8988T (cell line): ENCODE results near the gene XRCC3.

Experiments used
- DNase-seq: peaks from one replicate; pipeline ENCODE4 v3.0.0; 2011

Gene XRCC3

GRCh38 chr14:103715052-103716000 lies at the start of gene XRCC3, which contains the start of gene ZFYVE21:
XRCC3 (minus strand) TSS chr14:103715451; CDS start chr14:103711087, 4,364 bp downstream.
ZFYVE21 (plus strand) TSS chr14:103715810; CDS start chr14:103715842, 32 bp downstream.
- peak; percentile 99 for DNase-seq

DNA sequence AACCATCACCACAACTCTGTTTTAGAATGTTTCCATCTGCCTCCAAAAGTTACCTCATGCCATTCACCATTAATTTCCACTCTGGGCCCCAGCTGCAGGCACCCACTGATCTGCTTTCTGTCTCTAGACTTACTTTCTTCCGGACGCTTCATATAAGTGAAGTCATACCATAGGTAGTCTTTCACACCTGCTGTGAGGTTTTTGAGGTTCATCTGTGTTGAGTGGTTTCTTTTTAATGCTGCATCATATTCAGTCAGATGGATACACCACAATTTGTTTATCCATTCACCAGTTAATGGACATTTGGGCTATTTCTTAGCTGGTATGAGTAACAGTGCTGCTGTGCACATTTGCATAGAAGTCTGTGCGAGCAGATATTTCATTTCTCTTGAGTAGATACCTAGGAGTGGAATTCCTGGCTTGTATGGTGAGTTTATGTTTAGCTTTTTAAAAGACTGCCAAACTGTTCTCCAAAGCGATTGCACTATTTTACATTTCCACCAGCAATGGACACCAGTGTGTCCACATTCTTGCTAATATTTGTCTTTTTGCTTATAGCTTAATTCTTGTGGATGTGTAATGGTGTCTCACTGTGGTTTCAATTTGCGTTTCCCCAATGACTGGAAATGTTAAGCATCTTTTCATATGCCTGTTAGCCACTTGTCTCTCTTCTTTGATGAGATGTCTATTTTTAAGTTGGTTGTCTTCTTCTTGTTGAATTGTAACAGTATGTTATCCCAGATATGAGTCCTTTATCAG lies 48.7 kb upstream of the XRCC3 start:
- DNase-seq, result no peak

- DNase-seq, result no peak
Measured at GRCh38 chr14:103762541-103762940, 47.3 kb upstream of the XRCC3 start.

DNA sequence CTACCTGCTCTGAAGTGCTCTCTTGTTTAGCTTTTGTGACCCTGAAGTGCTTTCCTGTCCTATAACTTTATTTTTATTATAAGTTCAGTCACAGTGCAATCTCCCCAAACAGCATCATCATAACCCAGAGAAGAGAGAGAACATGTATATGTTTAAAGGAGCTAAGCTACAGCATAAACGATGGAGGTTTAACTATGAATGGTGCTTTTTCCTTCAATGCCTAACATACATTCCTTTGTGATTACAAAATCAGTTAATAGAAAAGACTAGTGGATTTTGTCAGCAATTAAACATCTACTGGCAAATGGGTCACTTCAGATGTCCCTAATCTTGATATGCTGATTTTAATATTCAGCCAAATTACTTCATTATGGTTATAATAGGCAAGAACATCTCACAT lies 46.8 kb upstream of the XRCC3 start:
- DNase-seq, result no peak

DNA sequence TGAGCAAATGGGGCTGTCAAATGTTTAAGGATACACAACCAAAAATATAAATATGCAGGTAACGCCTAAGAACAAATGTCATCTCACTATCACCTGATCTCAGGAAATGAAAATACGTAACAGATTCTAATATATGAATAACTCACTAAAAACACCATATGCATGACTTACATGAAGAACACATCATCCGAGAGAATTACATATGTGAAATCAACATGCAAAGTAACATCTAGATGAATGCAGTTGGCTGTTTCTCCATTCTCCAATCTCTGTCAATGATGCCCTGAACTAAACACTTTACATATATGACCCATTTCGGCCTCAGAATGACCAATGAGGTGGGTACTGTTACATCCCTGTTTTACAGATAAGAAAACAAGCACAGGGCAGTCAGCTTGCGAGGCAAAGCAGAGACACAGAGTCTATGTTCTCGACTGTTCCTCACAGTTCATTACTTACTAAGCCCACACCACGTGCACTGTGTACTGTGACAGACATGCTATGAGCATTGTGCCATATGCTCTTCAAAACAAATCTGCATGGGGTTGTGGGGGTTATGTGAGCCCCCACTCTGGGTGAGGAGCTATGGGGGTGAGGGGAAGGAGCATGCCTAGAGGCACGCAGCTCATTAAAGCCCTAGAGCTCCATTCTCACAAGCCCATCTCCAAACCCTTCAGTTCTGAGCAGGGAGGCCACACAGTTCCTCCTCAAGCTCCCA lies 43.0 kb upstream of the XRCC3 start:
- DNase-seq, result no peak

DNA sequence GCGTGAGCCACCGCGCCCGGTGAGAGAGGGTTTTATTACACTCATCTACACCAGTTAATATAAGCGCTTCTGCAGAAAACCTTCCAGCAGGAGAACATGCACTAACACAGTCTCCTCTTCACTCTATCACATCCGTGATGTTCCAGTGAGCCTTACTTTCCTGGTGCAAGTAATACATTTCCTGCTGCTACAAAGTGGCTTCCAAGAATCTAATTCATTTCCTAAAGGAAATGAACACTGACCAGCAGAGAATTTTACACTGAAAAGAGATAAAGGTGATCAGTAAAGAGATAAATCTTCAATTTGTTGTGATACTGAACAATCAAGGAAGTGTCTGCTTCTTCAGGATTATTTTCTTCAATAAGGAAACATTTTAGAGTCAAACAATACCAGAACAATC lies 39.8 kb upstream of the XRCC3 start:
- no peak for DNase-seq

DNA sequence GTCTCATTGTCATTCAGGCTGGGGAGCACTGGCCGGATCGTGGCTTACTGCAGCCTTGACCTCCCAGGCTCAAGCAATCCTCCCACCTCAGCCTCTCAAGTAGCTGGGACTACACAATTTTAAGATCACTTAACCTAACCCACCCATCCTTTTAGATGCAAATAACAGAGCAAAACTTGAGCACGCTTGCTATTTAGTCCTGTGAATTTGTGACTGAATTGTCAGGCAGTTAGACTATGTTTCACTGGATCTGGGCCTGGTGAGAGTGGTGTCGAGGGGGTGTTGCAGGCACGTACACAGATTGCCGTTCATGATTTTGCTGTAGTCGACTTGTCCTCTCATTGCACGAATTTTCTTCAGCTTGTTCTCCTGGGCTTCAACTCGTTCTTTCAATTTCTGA lies 38.5 kb upstream of the XRCC3 start:
- DNase-seq, result no peak

DNA sequence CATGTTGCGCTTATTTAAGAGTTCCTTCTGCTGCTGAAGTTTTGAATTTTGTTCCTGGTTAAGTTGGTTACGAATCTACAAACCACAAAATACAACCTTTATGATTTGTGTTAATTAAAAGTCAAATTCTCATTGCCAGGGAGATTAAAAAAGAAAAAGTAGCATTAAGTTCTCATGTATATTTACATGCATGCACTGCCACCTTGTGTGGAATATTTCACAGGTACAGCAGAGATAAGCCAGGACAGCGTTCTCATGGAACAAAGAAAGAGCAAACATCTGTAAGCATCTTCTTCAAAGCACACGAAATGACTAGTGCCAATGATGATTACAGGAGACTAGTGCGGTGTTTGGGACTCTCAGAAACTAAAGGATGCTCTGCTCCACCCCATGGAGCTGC lies 34.6 kb upstream of the XRCC3 start:
- DNase-seq, result no peak

DNA sequence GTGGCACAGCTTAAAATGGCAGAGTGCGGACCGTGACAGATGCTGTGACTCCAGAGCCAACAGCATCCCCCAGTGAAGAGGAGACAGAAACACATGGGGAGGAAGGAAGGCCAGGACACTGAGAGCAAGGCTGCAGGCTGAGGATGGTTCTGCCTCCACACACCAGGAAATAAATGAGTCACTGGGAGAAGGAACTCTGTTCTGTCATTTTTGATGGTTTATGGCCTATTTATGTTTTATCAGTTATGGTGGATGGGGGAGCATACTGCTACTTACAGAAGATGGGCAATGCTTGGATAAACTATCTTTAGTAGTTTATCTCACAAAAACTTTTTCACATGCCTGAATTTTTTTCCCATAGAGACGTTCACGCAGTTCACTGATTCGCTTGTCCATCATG lies 34.2 kb upstream of the XRCC3 start:
- DNase-seq, result no peak

DNA sequence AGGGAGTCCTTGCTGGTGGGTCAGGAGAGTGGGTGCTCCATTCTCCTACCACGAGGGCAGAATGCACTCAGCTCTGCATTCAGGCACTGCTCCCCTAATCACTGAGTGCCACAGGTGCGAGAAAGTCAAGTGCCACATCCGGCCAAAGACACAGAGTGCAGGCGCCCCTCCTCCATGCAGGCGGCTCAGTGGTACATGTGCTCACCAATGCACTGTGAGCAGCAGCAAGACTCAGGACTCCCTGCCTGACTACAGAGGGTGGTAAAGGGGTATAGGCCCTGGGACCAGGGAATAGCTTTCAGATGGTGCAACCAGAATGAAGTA lies 33.2 kb upstream of the XRCC3 start:
- DNase-seq, result no peak

DNA sequence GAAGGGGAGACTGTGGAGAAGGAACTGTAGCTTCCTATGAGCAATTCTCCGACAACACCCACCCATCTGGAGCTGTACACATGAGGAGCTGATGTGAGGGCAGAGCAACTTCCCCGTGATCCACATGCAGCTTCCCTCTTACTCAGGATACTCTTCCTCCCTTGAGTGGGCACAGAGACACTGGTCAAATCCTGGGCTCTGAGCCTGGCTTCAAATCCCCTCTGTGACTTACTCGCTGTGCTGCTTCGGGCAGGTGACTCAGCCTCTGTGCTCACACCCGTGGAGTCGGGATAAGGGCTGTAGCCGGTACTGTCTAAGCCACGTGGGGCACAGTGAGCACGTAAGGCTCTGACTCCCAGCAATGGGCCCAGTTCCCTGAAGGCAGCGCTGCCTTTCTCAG lies 31.4 kb upstream of the XRCC3 start:
- no peak for DNase-seq

DNA sequence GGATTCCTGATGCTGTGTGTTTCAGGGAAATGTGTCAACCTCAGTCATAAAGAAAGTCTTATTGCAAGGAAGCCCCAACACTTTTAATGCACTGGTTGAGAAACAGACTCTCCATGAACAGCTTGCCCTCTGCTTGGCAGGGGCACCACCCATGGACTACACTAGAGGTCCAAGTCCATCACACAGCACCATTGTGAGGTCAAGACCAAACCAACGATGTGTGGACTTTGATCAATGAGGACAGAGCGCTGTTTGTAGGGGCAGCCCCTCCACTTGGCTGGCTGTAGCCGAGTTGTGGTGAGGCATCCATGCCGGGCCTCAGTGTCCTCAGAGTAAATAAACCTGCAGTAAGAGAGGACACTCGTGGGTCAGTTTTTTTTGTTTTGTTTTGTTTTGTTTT lies 30.2 kb upstream of the XRCC3 start:
- DNase-seq, result no peak

DNA sequence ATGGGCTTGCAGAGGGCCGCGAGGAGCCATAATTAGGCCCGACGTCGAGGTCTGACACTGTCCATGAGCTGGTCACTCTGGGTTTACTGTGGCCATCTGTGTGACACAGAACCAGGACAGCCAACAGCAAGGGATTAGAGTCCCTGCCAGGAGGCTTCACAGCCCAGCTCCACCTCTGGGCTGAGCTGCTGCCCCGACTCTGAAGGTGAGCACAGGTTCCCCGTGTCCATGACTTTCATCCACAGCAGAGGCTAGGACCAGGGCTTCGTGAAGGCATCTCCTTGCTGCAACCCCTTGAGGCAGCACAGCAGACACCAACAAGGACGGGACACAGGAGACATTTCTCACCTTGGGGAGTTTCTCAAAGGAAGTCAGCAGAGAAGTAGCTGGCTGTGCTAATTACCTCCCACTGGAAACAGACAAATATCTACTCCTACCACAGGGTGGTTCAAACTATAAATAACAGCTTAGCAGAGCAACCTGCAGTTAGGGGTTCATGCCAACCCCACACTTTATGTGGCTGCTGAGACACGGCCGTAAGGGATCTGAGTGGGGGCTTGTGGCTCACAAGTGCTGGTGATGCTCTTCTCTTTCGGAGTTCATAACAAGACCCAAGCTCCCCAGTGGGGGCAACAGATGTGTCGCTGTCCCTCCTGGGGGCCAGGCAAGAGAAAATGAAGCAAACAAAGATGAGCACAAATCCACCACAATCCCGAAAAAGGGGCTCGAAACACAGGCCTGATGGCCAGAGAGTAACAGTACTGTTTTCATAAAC lies 29.6 kb upstream of the XRCC3 start:
- no peak for DNase-seq

DNA sequence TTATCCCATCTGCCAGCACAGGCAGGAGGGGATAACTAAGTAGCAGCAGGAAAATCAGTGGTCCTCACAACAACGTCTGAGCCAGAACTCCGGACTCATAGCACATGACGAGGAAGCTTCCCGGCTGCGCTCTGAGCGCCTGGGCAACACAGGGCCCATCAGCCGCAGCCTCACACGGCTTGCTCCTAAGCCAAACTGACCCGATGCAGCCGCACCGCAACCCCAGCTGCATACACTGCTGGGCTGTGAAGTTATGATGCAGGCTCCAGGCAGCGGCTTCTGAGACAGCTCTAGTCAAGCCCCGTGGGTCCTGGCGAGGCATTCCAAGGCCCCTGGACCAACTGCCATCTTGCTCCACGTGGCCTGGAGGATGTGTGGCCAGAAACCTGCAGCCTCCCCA lies 28.4 kb upstream of the XRCC3 start:
- no peak for DNase-seq

- DNase-seq, result no peak
Measured at GRCh38 chr14:103742499-103743255, 27.4 kb upstream of the XRCC3 start.

GRCh38 chr14:103741876-103742275 lies 26.6 kb upstream of the XRCC3 start:
- DNase-seq, result no peak

GRCh38 chr14:103740991-103741689 lies 25.9 kb upstream of the XRCC3 start:
- DNase-seq, result no peak

DNA sequence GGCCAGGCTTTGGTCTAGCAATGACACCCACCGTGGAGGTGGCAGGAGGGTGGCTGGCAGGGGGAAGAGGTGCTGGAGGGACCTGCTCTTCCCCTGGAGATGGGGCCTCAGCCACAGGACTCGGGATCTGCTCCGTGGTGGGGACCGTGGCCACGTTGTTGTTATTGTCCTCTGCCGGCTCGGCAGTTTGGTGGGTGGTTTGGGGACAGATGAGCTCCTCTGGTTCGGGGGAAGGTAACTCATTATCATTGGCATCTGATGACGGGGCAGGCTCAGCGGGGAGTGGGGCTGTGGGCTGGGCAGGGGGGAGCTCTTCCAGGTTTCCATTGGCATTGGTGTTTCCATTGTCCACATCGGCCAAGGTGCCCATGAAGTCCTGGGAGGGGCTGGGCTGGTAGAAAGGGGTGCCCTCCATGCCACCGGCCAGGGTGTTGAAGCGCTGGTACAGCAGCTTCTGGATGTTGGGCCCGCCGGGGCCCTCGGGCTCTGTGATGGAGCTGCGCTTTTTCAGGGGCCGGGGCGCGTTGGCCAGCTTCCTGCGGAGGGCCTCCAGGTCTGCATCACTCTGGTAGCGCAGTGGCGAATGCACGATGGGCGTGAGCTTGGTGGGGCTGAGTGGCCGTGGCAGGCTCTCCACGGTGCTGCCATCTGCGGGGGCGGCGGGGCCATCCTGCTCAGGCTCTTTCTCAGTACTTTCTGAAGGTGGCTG lies 24.7 kb upstream of the XRCC3 start:
- no peak for DNase-seq

- DNase-seq, result no peak
Measured at GRCh38 chr14:103739466-103739792, 24.2 kb upstream of the XRCC3 start.

DNA sequence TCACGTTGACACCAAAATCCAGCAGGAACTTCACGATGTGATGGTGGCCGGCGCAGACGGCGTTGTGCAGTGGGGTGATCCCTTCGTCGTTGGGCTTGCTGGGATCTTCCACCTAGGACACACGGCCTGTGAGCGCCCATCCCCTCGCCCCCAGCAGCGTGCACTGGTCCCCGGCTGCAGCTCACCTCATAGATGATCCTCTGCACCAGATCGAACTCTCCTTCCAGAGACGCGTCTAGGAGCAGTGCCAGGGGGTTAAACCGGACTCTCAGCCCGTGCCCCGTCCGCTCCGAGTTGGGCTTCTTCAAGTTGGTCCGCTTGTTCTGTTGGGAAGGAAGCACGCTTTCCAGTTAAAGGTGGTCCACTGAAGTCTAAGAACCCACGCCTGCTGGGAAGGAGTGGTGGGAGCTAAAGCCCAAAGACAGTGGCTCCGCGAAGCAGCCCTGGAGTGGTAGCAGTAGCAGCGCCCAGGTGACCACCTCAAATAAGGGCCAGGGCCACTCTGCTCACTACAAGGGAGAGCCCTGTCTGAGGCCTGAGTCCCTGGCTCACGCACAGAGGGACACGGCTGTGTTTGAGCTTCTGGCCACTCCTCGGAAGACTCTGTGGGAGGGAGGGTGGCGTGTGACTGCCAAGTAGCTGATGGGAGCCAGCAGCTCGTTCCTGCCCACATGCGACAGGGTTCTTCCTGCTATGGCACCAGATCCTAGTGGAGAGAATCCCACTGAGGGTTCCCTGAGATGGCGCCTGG lies 23.6 kb upstream of the XRCC3 start:
- DNase-seq, result no peak
